ENCODE data around the gene GALNT14. TPM values are rescaled to one million over a fixed set of nuclear protein-coding genes. Genes with fewer than 3 reads are reported as not detected.

GALNT14 gene
- total and polyA plus RNA-seq, 2 of the 8 experiments (the other 6 are each of a cell fraction or from before 2014, with no cell fraction given) = 13.0 to 13.7 TPM

DNA sequence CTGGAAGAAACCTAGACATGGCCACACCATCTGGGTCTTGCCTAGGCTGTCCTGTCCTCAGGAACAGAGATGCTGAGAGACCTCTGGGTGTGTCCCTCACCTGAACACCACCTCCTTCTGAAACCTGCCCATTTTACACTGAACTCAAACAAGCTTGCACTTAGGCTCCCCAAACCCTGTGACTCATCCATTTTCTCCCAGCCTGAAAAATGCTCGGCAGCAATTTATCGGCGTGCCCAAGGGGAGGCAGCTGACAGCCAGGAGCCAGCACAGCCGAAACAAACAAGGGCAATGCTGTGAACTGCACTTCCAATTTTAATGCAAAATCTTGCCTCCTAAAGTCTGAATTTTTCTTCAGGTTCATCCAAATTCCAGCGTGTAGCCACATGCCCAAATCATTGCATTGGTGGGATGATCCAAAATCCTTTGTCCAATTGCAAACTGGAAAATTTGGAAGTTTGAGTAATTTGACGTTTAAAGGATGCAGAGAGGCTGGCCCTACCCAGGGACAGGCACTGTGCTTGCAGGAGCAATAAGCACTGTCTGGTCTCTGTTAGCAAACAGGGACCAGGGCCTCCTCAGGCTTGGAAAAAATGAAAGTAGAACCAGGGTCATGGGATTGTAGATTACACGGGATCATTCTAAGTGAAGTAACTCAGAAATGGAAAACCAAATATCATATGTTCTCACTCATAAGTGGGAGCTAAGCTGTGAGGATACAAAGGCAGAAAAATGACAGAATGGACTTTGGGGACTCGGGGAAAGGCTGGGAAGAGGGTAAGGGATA is 67.7 kb downstream of the GALNT14 start (continued):
- no peak for TF ChIP-seq HDAC2 (IDR thresholded peaks at IDR 0.05; ENCODE audit: borderline replicate concordance in 1 of 2, low read depth in 2 of 2, low read length in 2 of 2)
- TF ChIP-seq CEBPB (IDR thresholded peaks at IDR 0.05; ENCODE audit: low read depth, low read length) = no peak
- TF ChIP-seq BCL11A (IDR thresholded peaks at IDR 0.05; ENCODE audit: low read depth in 2 of 2, low read length in 2 of 2) = no peak
- TF ChIP-seq CHD2 (IDR thresholded peaks at IDR 0.05; ENCODE audit: low read length) = no peak
- no peak for TF ChIP-seq RNF2 (IDR thresholded peaks at IDR 0.05; ENCODE audit: borderline replicate concordance, low read depth, low read length, missing control alignments, poor library complexity, severe bottlenecking)
- TF ChIP-seq GABPA (IDR thresholded peaks at IDR 0.05; ENCODE audit: borderline replicate concordance, insufficient read depth, low read length) = no peak

All from H1 (cell line).